ENCODE results near the gene EVC2. TPM values are rescaled to one million over a fixed set of nuclear protein-coding genes. Genes with fewer than 3 reads are reported as not detected.

EVC2 gene
- total and polyA plus RNA-seq, 9 of the 15 experiments (the other 6 are each of a cell fraction or from before 2014, with no cell fraction given) = 0.03 to 0.55 (median 0.38) TPM; not detected in 1

DNA sequence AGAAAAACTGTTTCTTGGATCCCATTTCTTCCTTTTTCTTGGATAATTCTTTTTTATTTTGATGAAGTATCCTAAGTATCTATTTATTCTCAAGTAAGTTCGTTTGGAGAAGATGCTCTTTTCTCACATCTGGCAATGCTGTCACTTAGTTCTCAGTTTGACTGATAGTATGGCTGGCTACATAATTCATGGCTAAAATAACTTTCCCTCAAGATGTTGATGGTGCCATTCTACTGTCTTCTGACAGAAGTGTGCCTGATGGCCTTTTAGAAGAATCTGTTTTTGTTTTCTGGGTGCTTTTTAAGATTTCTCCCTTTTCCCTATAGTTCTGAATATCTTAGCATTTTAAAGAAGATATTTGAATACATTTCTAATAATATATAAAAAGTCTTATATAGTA, 41.6 kb downstream of the EVC2 start:
- no peaks in the 10 kb centered on the region for H3K36me3 ChIP-seq (ENCODE audit: control insufficient read depth, insufficient read depth, low read length)
- peak; percentile 6 for FAIRE-seq
- no peaks in the 10 kb centered on the region for H3K9me1 ChIP-seq (ENCODE audit: control insufficient read depth, insufficient read depth, low read length)
- no peak overlapping the region for H3K9ac ChIP-seq (ENCODE audit: insufficient read depth in 1 of 2, low read depth in 2 of 2, low read length in 2 of 2)
- no peaks in the 10 kb centered on the region for H3K79me2 ChIP-seq (ENCODE audit: control insufficient read depth, insufficient read depth, low read length)
- no peaks in the 10 kb centered on the region for H3K27me3 ChIP-seq (ENCODE audit: control insufficient read depth in 2 of 2, insufficient read depth in 2 of 2, low read length in 2 of 2)
- intact Hi-C loops (cut with micrococcal nuclease) = no loop called here
- H2AFZ ChIP-seq (ENCODE audit: low read depth, low read length) = no peak overlapping the region
- ChIA-PET CTCF (ENCODE audit: low intra/inter-chr PET ratio) (no interaction called here), POLR2A (interaction anchor here (0.9 to 1.0 kb wide), 2 partner anchors 16 to 743 kb away, joined by 3 to 4 read pairs; no protein-coding TSS in a partner anchor)
- no peak for ATAC-seq
- no peak for DNase-seq (ENCODE audit: extremely low read depth in 1 of 4, low spot score in 3 of 4)
- no peak overlapping the region for H3K4me3 ChIP-seq
- no peaks in the 10 kb centered on the region for H3K4me1 ChIP-seq (replicated peaks in 1 of 2; ENCODE audit: control insufficient read depth in 2 of 2, insufficient read depth in 2 of 2, low read length in 2 of 2)
- in situ Hi-C loops (cut with MboI) = no loop called here
- BruUV-seq (replicated peaks) = no TSS peak
- no peak overlapping the region for H3K4me2 ChIP-seq (ENCODE audit: insufficient read depth, low read length)
- 0% methylated on average over 1 of the region's 1 CpG for WGBS (ENCODE audit: insufficient coverage, low coverage, missing lambda C conversion rate)
- no peaks in the 10 kb centered on the region for H4K20me1 ChIP-seq (replicated peaks; ENCODE audit: control insufficient read depth, insufficient read depth, low read length)
- no peak overlapping the region for H3K27ac ChIP-seq (ENCODE audit: extremely low read depth, low read depth, low read length)
- 0 out of 2 replicates have a peak, but pooled peaks cover 2% of the 10 kb centered on the region for H3K9me3 ChIP-seq (replicated peaks; ENCODE audit: control insufficient read depth, insufficient read depth, low read depth, low read length)
- no peak for TF ChIP-seq SPI1 (IDR thresholded peaks at IDR 0.05; ENCODE audit: borderline replicate concordance, low read depth, low read length)
- TF ChIP-seq, protein P1, sequence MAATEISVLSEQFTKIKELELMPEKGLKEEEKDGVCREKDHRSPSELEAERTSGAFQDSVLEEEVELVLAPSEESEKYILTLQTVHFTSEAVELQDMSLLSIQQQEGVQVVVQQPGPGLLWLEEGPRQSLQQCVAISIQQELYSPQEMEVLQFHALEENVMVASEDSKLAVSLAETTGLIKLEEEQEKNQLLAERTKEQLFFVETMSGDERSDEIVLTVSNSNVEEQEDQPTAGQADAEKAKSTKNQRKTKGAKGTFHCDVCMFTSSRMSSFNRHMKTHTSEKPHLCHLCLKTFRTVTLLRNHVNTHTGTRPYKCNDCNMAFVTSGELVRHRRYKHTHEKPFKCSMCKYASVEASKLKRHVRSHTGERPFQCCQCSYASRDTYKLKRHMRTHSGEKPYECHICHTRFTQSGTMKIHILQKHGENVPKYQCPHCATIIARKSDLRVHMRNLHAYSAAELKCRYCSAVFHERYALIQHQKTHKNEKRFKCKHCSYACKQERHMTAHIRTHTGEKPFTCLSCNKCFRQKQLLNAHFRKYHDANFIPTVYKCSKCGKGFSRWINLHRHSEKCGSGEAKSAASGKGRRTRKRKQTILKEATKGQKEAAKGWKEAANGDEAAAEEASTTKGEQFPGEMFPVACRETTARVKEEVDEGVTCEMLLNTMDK (IDR thresholded peaks at IDR 0.05; ENCODE audit: borderline replicate concordance, insufficient read depth, low read depth, low read length, poor library complexity, severe bottlenecking) = no peak
- TF ChIP-seq ZBTB1 (CRISPR knock-in tag; IDR thresholded peaks at IDR 0.05; ENCODE audit: borderline replicate concordance, low read depth) = no peak
- TF ChIP-seq ARNT (IDR thresholded peaks at IDR 0.05) = no peak
- no peak for TF ChIP-seq CTBP1 (IDR thresholded peaks at IDR 0.05; ENCODE audit: borderline replicate concordance)
- TF ChIP-seq EHMT2 (IDR thresholded peaks at IDR 0.05) = no peak
- TF ChIP-seq, protein P2, sequence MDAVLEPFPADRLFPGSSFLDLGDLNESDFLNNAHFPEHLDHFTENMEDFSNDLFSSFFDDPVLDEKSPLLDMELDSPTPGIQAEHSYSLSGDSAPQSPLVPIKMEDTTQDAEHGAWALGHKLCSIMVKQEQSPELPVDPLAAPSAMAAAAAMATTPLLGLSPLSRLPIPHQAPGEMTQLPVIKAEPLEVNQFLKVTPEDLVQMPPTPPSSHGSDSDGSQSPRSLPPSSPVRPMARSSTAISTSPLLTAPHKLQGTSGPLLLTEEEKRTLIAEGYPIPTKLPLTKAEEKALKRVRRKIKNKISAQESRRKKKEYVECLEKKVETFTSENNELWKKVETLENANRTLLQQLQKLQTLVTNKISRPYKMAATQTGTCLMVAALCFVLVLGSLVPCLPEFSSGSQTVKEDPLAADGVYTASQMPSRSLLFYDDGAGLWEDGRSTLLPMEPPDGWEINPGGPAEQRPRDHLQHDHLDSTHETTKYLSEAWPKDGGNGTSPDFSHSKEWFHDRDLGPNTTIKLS (IDR thresholded peaks at IDR 0.05; ENCODE audit: borderline replicate concordance, low read depth) = no peak
- no peak for TF ChIP-seq PPARD (CRISPR knock-in tag; IDR thresholded peaks at IDR 0.05)
- no peak for TF ChIP-seq FOXK1 (CRISPR knock-in tag; IDR thresholded peaks at IDR 0.05; ENCODE audit: borderline replicate concordance)
- no peak for TF ChIP-seq COPS2 (conservative IDR thresholded peaks at IDR 0.05)
- no peak for TF ChIP-seq NR2C2 (CRISPR knock-in tag; IDR thresholded peaks at IDR 0.05)
- no peak for TF ChIP-seq NR2C2 (tag; IDR thresholded peaks at IDR 0.05)
- no peak for TF ChIP-seq PHB2 (IDR thresholded peaks at IDR 0.05; ENCODE audit: low read depth)
- no peak for TF ChIP-seq SAFB (IDR thresholded peaks at IDR 0.05; ENCODE audit: borderline replicate concordance, low read depth, low read length)
- TF ChIP-seq ZBTB12 (CRISPR knock-in tag; IDR thresholded peaks at IDR 0.05) = no peak
- TF ChIP-seq BRF1 (IDR thresholded peaks at IDR 0.05; ENCODE audit: borderline replicate concordance, extremely low read depth, insufficient read length) = no peak
- TF ChIP-seq ZNF133 (CRISPR knock-in tag; IDR thresholded peaks at IDR 0.05) = no peak
- TF ChIP-seq, protein P3, sequence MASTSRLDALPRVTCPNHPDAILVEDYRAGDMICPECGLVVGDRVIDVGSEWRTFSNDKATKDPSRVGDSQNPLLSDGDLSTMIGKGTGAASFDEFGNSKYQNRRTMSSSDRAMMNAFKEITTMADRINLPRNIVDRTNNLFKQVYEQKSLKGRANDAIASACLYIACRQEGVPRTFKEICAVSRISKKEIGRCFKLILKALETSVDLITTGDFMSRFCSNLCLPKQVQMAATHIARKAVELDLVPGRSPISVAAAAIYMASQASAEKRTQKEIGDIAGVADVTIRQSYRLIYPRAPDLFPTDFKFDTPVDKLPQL (IDR thresholded peaks at IDR 0.05; ENCODE audit: extremely low read depth, insufficient read length) = no peak
- no peak for TF ChIP-seq MYNN (IDR thresholded peaks at IDR 0.05)
- TF ChIP-seq MYNN (CRISPR knock-in tag; IDR thresholded peaks at IDR 0.05) = no peak
